Activated CD8-positive, alpha-beta memory T cell treated with anti-CD3 and anti-CD28 coated beads, Interleukin-2, amount 50 U/mL, for 24 hours (primary cell): ENCODE data around the gene SRSF4.
"Not testable (repeated sequence)": the region's sequence is repeated elsewhere in the genome, so short reads cannot be mapped to it uniquely, and the experiment has no call there.

Experiments used
- DNase-seq: peaks from one replicate; pipeline ENCODE4 v3.0.0-alpha.2; 2020; ENCODE audit errors: extremely low read depth

The SRSF4 gene

GRCh38 chr1:29162476-29163138 lies 19.1 kb downstream of the SRSF4 start:
- DNase-seq: no peak

- DNase-seq: no peak
These were observed 19.7 kb downstream of the SRSF4 start for GRCh38 chr1:29162025-29162424.

- DNase-seq: no peak
These were observed 21.9 kb downstream of the SRSF4 start for GRCh38 chr1:29159773-29160172.

GRCh38 chr1:29157269-29157601 lies 24.5 kb downstream of the SRSF4 start:
- no peak for DNase-seq

- DNase-seq: no peak
These were observed 25.0 kb downstream of the SRSF4 start for GRCh38 chr1:29156543-29157268.

- DNase-seq: no peak
These were observed 29.5 kb downstream of the SRSF4 start for GRCh38 chr1:29152046-29152805.

- DNase-seq: not testable (repeated sequence)
These were observed 31.4 kb downstream of the SRSF4 start for GRCh38 chr1:29150346-29150745.

- DNase-seq: no peak
These were observed 32.8 kb downstream of the SRSF4 start for GRCh38 chr1:29148656-29149491.

GRCh38 chr1:29145739-29146437 lies 35.8 kb downstream of the SRSF4 start:
- no peak for DNase-seq

GRCh38 chr1:29144178-29144577 lies 37.5 kb downstream of the SRSF4 start:
- DNase-seq: no peak

- no peak for DNase-seq
These were observed 39.0 kb downstream of the SRSF4 start for GRCh38 chr1:29142714-29143113.

- no peak for DNase-seq
These were observed 45.2 kb downstream of the SRSF4 start for GRCh38 chr1:29136391-29136915.

- DNase-seq: no peak
These were observed 47.0 kb downstream of the SRSF4 start for GRCh38 chr1:29134695-29135028.

GRCh38 chr1:29133861-29134694 lies 47.6 kb downstream of the SRSF4 start:
- no peak for DNase-seq

GRCh38 chr1:29131056-29131455 lies 50.6 kb downstream of the SRSF4 start:
- not testable (repeated sequence) for DNase-seq

GRCh38 chr1:29129916-29130315 lies 51.8 kb downstream of the SRSF4 start:
- DNase-seq: no peak

- no peak for DNase-seq
These were observed 53.0 kb downstream of the SRSF4 start for GRCh38 chr1:29128739-29129138.

- no peak for DNase-seq
These were observed 55.5 kb downstream of the SRSF4 start for GRCh38 chr1:29126198-29126597.

- no peak for DNase-seq
These were observed 55.9 kb downstream of the SRSF4 start for GRCh38 chr1:29125788-29126187.

- DNase-seq: no peak
These were observed 56.5 kb downstream of the SRSF4 start for GRCh38 chr1:29125237-29125641.
